GM12892 (cell line): Measurements from ENCODE around the gene ZBTB7B.

Experiments used
- POLR2A ChIP-seq: IDR thresholded peaks from 2 replicates; pipeline ENCODE4 v1.6.1; 2011; ENCODE audit warnings: low read depth, low read length, control low read depth
- POLR2AphosphoS5 ChIP-seq: IDR thresholded peaks from 2 replicates; pipeline ENCODE4 v1.6.1; 2011; ENCODE audit warnings: low read depth, low read length, control low read depth
- TAF1 ChIP-seq: IDR thresholded peaks from 2 replicates; pipeline ENCODE4 v1.6.1; 2011; ENCODE audit warnings: low read depth, mild to moderate bottlenecking, control low read depth, low read length, borderline replicate concordance

DNA sequence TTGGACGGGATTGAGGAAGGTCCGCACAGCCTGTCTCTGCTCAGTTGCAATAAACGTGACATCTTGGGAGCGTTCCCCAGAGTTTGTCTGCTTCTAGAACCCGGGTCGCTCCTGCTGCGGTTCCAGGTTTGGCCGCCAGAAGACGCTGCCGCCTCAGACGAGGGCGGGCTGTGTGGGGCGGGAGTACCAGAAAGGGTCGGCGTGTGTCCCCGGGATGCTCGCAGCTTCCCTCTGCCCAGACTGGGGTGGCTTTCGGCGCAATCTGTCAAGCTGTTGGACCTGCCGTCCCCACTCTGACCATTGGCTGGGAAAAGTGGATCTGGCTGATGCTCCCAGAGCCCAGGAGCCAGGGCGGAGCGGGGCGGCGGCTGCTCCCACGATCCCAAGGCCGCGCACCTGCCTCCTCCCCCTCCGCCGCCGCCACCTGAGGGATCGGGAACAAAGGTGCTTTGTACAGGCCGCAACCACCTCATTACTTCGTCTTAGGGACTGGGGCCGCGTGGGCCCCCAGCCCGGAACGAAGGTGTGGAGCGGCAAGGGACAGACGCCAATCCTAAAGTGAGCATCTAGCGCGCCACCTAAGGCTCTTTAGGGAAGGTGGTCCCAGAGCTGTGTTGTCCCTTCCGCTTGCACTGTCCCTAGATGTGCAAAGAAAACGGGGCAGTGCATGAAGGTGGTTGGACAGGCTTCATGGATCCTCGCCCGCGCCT, 60.3 kb downstream of the ZBTB7B start:
- TF ChIP-seq POLR2AphosphoS5: no peak
- no peak for TF ChIP-seq POLR2A
- no peak for TF ChIP-seq TAF1
